ENCODE results near the gene VPS39. TPM values are rescaled to one million over a fixed set of nuclear protein-coding genes. Genes with fewer than 3 reads are reported as not detected.

VPS39 gene
- total and polyA plus RNA-seq, 2 of the 8 experiments (the other 6 are each of a cell fraction or from before 2014, with no cell fraction given), result 34.4 to 36.6 TPM

DNA sequence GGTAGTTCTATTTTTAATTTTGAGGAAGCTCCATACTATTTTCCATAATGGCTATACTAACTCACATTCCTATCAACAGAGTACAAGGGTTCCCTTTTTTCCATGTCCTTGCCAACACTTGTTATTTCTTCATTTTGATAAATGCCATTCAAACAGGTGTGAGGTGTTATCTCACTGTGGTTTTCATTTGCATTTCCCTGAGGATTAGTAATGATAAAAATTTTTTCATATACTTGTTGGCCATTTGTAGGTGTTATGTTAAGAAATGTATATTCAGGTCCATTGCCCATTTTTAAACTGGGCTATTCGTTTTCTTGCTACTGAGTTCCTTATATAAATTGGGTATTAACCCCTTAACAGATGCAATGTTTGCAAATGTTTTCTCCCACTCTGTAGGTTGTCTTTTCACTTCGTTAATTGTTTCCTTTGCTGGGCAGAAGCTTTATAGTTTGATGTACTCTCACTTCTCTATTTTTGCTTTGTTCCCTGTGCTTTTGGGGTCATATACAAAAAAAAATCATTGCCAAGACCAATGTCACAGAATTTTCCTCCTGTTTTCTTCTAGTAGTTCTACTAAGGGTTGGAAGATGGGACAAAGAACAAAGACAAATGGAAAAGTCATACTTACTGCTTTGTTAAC, 11.0 kb upstream of the VPS39 start:
- Histone ChIP-seq H4K5ac (ENCODE audit: insufficient read length, low read depth, low read length) (no peak overlapping the region), H4K20me1 (replicated peaks in 1 of 2; ENCODE audit: control insufficient read depth in 1 of 2, insufficient read depth in 2 of 2, low read length in 2 of 2) (no peaks in the 10 kb centered on the region), H4K91ac (replicated peaks; ENCODE audit: insufficient read length, low read length) (no peak overlapping the region), H3K4ac (replicated peaks; ENCODE audit: insufficient read length, low read depth, low read length) (no peak overlapping the region), H3K27ac (ENCODE audit: low read depth, low read length) (no peak overlapping the region), H3K4me3 (ENCODE audit: extremely low read depth in 1 of 4, insufficient read depth in 2 of 4, low read depth in 3 of 4, low read length in 4 of 4) (no peak overlapping the region), H2AK5ac (ENCODE audit: low read depth, low read length) (no peak overlapping the region), H2BK120ac (replicated peaks; ENCODE audit: low read depth, low read length) (no peak overlapping the region), H2AFZ (ENCODE audit: low read length) (no peak overlapping the region), H3K14ac (ENCODE audit: insufficient read length) (no peak overlapping the region), H3K23me2 (ENCODE audit: low read depth, low read length) (no peaks in the 10 kb centered on the region), H2BK20ac (ENCODE audit: low read length) (no peak overlapping the region), H3K79me1 (ENCODE audit: low read depth, low read length) (no peaks in the 10 kb centered on the region), H3K36me3 (ENCODE audit: control insufficient read depth in 2 of 4, insufficient read depth in 4 of 4, low read length in 3 of 4) (peaks cover 5 to 54% (median 25%) of the 10 kb centered on the region in 4 experiments), H2BK15ac (ENCODE audit: low read length) (no peak overlapping the region), H2BK12ac (ENCODE audit: low read depth, low read length) (no peak overlapping the region), H3K9ac (replicated peaks in 1 of 4; ENCODE audit: extremely low read depth in 1 of 4, low read depth in 3 of 4, low read length in 3 of 4) (no peak overlapping the region), H3K18ac (ENCODE audit: extremely low read depth, low read length) (no peak overlapping the region), H3K23ac (ENCODE audit: insufficient read length) (no peak overlapping the region), H2BK5ac (ENCODE audit: low read depth, low read length) (no peak overlapping the region), H4K8ac (ENCODE audit: extremely low read depth, insufficient read depth, low read length) (no peak overlapping the region), H3K9me3 (ENCODE audit: insufficient read depth in 2 of 2, low read depth in 1 of 2, low read length in 1 of 2) (no peaks in the 10 kb centered on the region), H3K27me3 (replicated peaks in 1 of 4; ENCODE audit: control insufficient read depth in 3 of 4, extremely low read depth in 1 of 4, insufficient read depth in 3 of 4, low read length in 3 of 4) (no peaks in the 10 kb centered on the region), H3K4me1 (replicated peaks in 1 of 4; ENCODE audit: control insufficient read depth in 3 of 4, insufficient read depth in 4 of 4, low read length in 3 of 4) (no peaks in the 10 kb centered on the region), H3K79me2 (ENCODE audit: control insufficient read depth in 1 of 2, insufficient read depth in 2 of 2, low read length in 2 of 2) (no peaks in the 10 kb centered on the region), H3K4me2 (ENCODE audit: insufficient read depth in 1 of 2, low read depth in 2 of 2, low read length in 2 of 2) (no peak overlapping the region), H3K56ac (replicated peaks; ENCODE audit: insufficient read length, low read depth, low read length) (no peak overlapping the region)
- FAIRE-seq, result no peak
- TF ChIP-seq JUND (IDR thresholded peaks at IDR 0.05; ENCODE audit: low read length) (no peak), FOSL1 (IDR thresholded peaks at IDR 0.05; ENCODE audit: insufficient read depth, low read depth, low read length) (no peak), TAF1 (IDR thresholded peaks at IDR 0.05; ENCODE audit: low read depth, low read length) (no peak), GABPA (IDR thresholded peaks at IDR 0.05; ENCODE audit: borderline replicate concordance, insufficient read depth, low read length) (no peak)
- ChIA-PET CTCF (ENCODE audit: partially characterized antibody) (interaction anchor here (1.3 kb wide), 1 partner anchor 82 kb away, joined by 3 read pairs; no protein-coding TSS in a partner anchor), POLR2A (ENCODE audit: partially characterized antibody) (interaction anchor here (1.8 kb wide), 1 partner anchor 55 kb away, joined by 6 read pairs; the partner anchor contains the start of gene TMEM87A)
- no peak for DNase-seq (ENCODE audit: low read depth in 1 of 2, low spot score in 2 of 2)
- WGBS, 2 experiments (ENCODE audit: extremely low coverage in 1 of 2, insufficient coverage in 1 of 2, insufficient read length in 1 of 2, insufficient replicate concordance in 2 of 2, low coverage in 1 of 2, low lambda C conversion rate in 2 of 2, missing lambda C conversion rate in 1 of 2), result 46% methylated on average over 2 of the region's 2 CpGs; no CpG with 5 or more reads in 1 of the 2 experiments
